ENCODE results near the gene SMOC2. TPM values are rescaled to one million over a fixed set of nuclear protein-coding genes. Genes with fewer than 3 reads are reported as not detected.

Gene SMOC2
- total and polyA plus RNA-seq, 2 donors from 2014 or later = 6.5 to 13.1 TPM

- intact Hi-C loops (cut with DNase I) = no loop called here
- no peak for FAIRE-seq
- no peak overlapping the region for H3K9ac ChIP-seq (ENCODE audit: low read length in 3 of 3)
These were observed 161.6 kb downstream of the SMOC2 start for GRCh38 chr6:168602576-168602975.

GRCh38 chr6:168603234-168603633, 162.2 kb downstream of the SMOC2 start:
- no peak for FAIRE-seq
- intact Hi-C loops (cut with DNase I) = no loop called here
- Histone ChIP-seq H3K36me3 (ENCODE audit: control insufficient read depth in 2 of 3, insufficient read depth in 3 of 3, low read length in 3 of 3) (peaks cover 0 to 3% (median 0%) of the 10 kb centered on the region in 3 donors), H3K27ac (ENCODE audit: low read depth in 2 of 2, low read length in 2 of 2) (no peak overlapping the region), H3K9me3 (ENCODE audit: control insufficient read depth in 2 of 3, insufficient read depth in 1 of 3, low read length in 3 of 3) (no peaks in the 10 kb centered on the region), H3K4me1 (ENCODE audit: control insufficient read depth in 2 of 3, insufficient read depth in 2 of 3, low read depth in 1 of 3, low read length in 3 of 3) (peaks cover 0 to 3% (median 0%) of the 10 kb centered on the region in 3 donors), H3K4me3 (ENCODE audit: low read length in 3 of 3) (no peak overlapping the region), H3K9ac (ENCODE audit: low read length in 3 of 3) (no peak overlapping the region), H3K27me3 (ENCODE audit: control insufficient read depth, insufficient read depth, low read length) (no peaks in the 10 kb centered on the region)
- TF ChIP-seq, protein P1, sequence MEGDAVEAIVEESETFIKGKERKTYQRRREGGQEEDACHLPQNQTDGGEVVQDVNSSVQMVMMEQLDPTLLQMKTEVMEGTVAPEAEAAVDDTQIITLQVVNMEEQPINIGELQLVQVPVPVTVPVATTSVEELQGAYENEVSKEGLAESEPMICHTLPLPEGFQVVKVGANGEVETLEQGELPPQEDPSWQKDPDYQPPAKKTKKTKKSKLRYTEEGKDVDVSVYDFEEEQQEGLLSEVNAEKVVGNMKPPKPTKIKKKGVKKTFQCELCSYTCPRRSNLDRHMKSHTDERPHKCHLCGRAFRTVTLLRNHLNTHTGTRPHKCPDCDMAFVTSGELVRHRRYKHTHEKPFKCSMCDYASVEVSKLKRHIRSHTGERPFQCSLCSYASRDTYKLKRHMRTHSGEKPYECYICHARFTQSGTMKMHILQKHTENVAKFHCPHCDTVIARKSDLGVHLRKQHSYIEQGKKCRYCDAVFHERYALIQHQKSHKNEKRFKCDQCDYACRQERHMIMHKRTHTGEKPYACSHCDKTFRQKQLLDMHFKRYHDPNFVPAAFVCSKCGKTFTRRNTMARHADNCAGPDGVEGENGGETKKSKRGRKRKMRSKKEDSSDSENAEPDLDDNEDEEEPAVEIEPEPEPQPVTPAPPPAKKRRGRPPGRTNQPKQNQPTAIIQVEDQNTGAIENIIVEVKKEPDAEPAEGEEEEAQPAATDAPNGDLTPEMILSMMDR (IDR thresholded peaks at IDR 0.05; ENCODE audit: borderline replicate concordance, extremely low read depth, insufficient read depth) = no peak
- DNase-seq = peak in 1 of 5 donors; percentile 11

More at GRCh38 chr6:168602576-168602975, 161.6 kb downstream of the SMOC2 start:
- Histone ChIP-seq H3K27ac (ENCODE audit: low read depth in 2 of 2, low read length in 2 of 2) (no peak overlapping the region), H3K9me3 (ENCODE audit: control insufficient read depth in 2 of 3, insufficient read depth in 1 of 3, low read length in 3 of 3) (no peaks in the 10 kb centered on the region), H3K27me3 (ENCODE audit: control insufficient read depth, insufficient read depth, low read length) (no peaks in the 10 kb centered on the region), H3K4me3 (ENCODE audit: low read length in 3 of 3) (no peak overlapping the region), H3K4me1 (ENCODE audit: control insufficient read depth in 2 of 3, insufficient read depth in 2 of 3, low read depth in 1 of 3, low read length in 3 of 3) (no peaks in the 10 kb centered on the region), H3K36me3 (ENCODE audit: control insufficient read depth in 2 of 3, insufficient read depth in 3 of 3, low read length in 3 of 3) (peaks cover 0 to 3% (median 0%) of the 10 kb centered on the region in 3 donors)
- peak in 1 of 5 donors; percentile 31 for DNase-seq
- TF ChIP-seq, protein P1 (IDR thresholded peaks at IDR 0.05; ENCODE audit: borderline replicate concordance, extremely low read depth, insufficient read depth) = no peak

DNA sequence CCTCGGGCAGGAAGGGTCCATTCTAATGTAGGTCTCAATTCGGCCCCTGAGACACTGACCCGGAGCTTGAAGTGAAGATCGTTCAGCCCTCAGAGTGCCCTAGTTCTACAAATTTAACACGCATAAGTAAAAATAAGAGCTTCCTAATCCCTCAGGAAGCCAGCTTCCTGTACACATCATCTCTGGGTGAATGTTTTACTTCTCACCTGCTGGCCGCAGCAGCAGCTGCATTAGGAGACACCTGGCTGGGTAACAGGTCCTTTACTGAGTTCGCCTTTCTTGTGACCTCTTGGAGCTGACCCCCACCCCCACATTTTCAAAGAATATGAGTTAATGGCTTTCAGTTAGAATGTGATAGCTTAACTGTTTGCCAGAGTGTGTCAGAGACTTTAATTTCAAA, 165.0 kb downstream of the SMOC2 start:
- Histone ChIP-seq H3K9me3 (ENCODE audit: control insufficient read depth in 2 of 3, insufficient read depth in 1 of 3, low read length in 3 of 3) (no peaks in the 10 kb centered on the region), H3K9ac (ENCODE audit: low read length in 3 of 3) (no peak overlapping the region), H3K27me3 (ENCODE audit: control insufficient read depth, insufficient read depth, low read length) (no peaks in the 10 kb centered on the region), H3K4me3 (ENCODE audit: low read length in 3 of 3) (no peak overlapping the region), H3K4me1 (ENCODE audit: control insufficient read depth in 2 of 3, insufficient read depth in 2 of 3, low read depth in 1 of 3, low read length in 3 of 3) (peaks cover 0 to 3% (median 0%) of the 10 kb centered on the region in 3 donors), H3K27ac (ENCODE audit: low read depth in 2 of 2, low read length in 2 of 2) (no peak overlapping the region), H3K36me3 (ENCODE audit: control insufficient read depth in 2 of 3, insufficient read depth in 3 of 3, low read length in 3 of 3) (no peaks in the 10 kb centered on the region)
- FAIRE-seq (no peak), DNase-seq (peak in 3 of 5 donors; percentile 29 to 41 (median 40))
- intact Hi-C loops (cut with DNase I) = no loop called here
- TF ChIP-seq, protein P1 (IDR thresholded peaks at IDR 0.05; ENCODE audit: borderline replicate concordance, extremely low read depth, insufficient read depth) = no peak

- H3K4me1 ChIP-seq (ENCODE audit: control insufficient read depth in 2 of 3, insufficient read depth in 2 of 3, low read depth in 1 of 3, low read length in 3 of 3) = peaks cover 0 to 3% (median 0%) of the 10 kb centered on the region in 3 donors
- no peaks in the 10 kb centered on the region for H3K36me3 ChIP-seq (ENCODE audit: control insufficient read depth in 2 of 3, insufficient read depth in 3 of 3, low read length in 3 of 3)
- H3K9ac ChIP-seq (ENCODE audit: low read length in 3 of 3) = no peak overlapping the region
- intact Hi-C loops (cut with DNase I) = no loop called here
- no peaks in the 10 kb centered on the region for H3K27me3 ChIP-seq (ENCODE audit: control insufficient read depth, insufficient read depth, low read length)
- TF ChIP-seq, protein P1 (IDR thresholded peaks at IDR 0.05; ENCODE audit: borderline replicate concordance, extremely low read depth, insufficient read depth) = no peak
- H3K9me3 ChIP-seq (ENCODE audit: control insufficient read depth in 2 of 3, insufficient read depth in 1 of 3, low read length in 3 of 3) = no peaks in the 10 kb centered on the region
- FAIRE-seq (no peak), DNase-seq (peak in 1 of 5 donors; percentile 47)
- H3K4me3 ChIP-seq (ENCODE audit: low read length in 3 of 3) = no peak overlapping the region
- H3K27ac ChIP-seq (ENCODE audit: low read depth in 2 of 2, low read length in 2 of 2) = no peak overlapping the region
These were observed 165.7 kb downstream of the SMOC2 start for GRCh38 chr6:168606722-168607121.
